Activated CD8-positive, alpha-beta T cell treated with anti-CD3 and anti-CD28 coated beads for 36 hours (primary cell): ENCODE data around the gene ZFYVE16. TPM values are rescaled to one million over a fixed set of nuclear protein-coding genes. Genes with fewer than 3 reads are reported as not detected.

Experiments
- ATAC-seq: fragments of 200-7000 bp; cut with Tn5 transposase; one replicate; pipeline ENCODE4 v1.10.0; 2021; ENCODE audit warnings: mild to moderate bottlenecking, moderate library complexity
- CTCF ChIA-PET: fragments of 350-600 bp; sonication (Branson Sonifier 250); formaldehyde crosslinking; loops from one replicate; lab custom pipeline; 2021; ENCODE audit warnings: antibody characterized with exemption; lab: Charles Lee
- POLR2A ChIA-PET: fragments of 350-600 bp; sonication (Branson Sonifier 250); formaldehyde crosslinking; loops from one replicate; lab custom pipeline; 2021; ENCODE audit warnings: antibody characterized with exemption; lab: Charles Lee
- DNase-seq: peaks from one replicate; pipeline ENCODE4 v3.0.0-alpha.2; 2020
- H3K27ac Mint-ChIP-seq: one replicate; pipeline ENCODE4 v1.8.0; 2021; ENCODE audit warnings: mild to moderate bottlenecking, mixed read lengths
- H3K27me3 Mint-ChIP-seq: one replicate; pipeline ENCODE4 v1.8.0; 2021; ENCODE audit warnings: mixed read lengths
- H3K36me3 Mint-ChIP-seq: one replicate; pipeline ENCODE4 v1.8.0; 2021; ENCODE audit warnings: low read depth, mixed read lengths
- H3K4me1 Mint-ChIP-seq: one replicate; pipeline ENCODE4 v1.8.0; 2021; ENCODE audit warnings: low read depth, mixed read lengths
- H3K4me3 Mint-ChIP-seq: one replicate; pipeline ENCODE4 v1.8.0; 2021; ENCODE audit warnings: mild to moderate bottlenecking, moderate library complexity, mixed read lengths
- H3K9me3 Mint-ChIP-seq: one replicate; pipeline ENCODE4 v1.8.0; 2021; ENCODE audit warnings: mixed read lengths
- intact Hi-C: fragments of 100-400 bp; cut with micrococcal nuclease; formaldehyde crosslinking; loops from one replicate; pipeline ENCODE4 v1.10.0; 2022
- total RNA-seq, 2 experiments: library from RNA; stranded (reverse); gene quantifications; one replicate each; pipeline ENCODE4 v1.2.3, GENCODE V29; 2021
- TF ChIP-seq, protein P1 (sequence below): fragments of 200-600 bp; IDR thresholded peaks from one replicate; pipeline ENCODE4 v1.8.0; 2022; ENCODE audit warnings: antibody characterized with exemption, mild to moderate bottlenecking

Gene ZFYVE16
- 1 to 10 TPM; 5.9 to 6.7 TPM for total RNA-seq

DNA sequence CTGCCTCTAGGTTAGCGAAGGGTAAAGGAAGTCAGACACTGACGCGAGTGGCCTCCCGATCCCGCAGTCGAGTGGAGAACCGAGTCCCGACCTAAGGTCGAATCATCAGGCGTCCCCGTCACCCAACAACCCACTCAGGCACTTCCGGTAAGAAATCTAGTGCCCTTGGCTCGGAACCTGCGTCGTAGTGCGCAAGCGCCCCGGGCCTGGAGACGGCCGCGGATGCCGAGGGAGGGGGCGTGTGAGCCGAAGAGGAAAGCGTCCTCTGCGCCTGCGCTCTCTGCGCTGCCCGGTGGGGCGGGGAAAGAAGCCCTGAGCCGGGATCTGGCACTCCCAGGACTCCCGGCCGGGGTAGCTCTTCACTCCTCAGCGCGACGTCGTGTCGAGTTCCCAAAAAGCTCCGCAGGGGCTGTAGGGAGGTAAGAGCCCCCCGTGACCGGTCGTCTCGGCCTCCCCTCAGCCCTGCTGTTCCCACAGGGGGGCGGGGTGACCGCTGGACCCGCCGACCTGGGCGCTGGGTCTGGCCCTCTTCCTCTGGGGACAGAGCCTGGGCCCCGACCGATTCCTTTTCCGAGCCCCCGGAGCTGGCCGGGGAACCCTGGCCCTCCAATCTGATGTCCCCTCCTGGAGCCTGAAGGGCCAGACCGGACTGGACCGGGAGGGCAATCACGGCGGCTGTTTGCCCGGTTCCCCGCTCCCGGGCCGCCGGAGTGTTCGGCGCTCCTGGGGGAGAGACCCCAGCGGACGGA is at the start of gene ZFYVE16:
TSS of gene ZFYVE16 (plus strand) at position 330 of the 749 bp plus-strand sequence. CDS start 26,084 bp downstream, outside the sequence.
- DNase-seq, result peak; percentile 97
- Mint-ChIP-seq H3K36me3 (peaks cover 2% of the 10 kb centered on the region), H3K9me3 (no peaks in the 10 kb centered on the region), H3K27ac (peak within 1 kb of the TSS; percentile 93), H3K27me3 (no peaks in the 10 kb centered on the region), H3K4me1 (peaks cover 19% of the 10 kb centered on the region), H3K4me3 (peak within 1 kb of the TSS; percentile 85)
- TF ChIP-seq, protein P1, sequence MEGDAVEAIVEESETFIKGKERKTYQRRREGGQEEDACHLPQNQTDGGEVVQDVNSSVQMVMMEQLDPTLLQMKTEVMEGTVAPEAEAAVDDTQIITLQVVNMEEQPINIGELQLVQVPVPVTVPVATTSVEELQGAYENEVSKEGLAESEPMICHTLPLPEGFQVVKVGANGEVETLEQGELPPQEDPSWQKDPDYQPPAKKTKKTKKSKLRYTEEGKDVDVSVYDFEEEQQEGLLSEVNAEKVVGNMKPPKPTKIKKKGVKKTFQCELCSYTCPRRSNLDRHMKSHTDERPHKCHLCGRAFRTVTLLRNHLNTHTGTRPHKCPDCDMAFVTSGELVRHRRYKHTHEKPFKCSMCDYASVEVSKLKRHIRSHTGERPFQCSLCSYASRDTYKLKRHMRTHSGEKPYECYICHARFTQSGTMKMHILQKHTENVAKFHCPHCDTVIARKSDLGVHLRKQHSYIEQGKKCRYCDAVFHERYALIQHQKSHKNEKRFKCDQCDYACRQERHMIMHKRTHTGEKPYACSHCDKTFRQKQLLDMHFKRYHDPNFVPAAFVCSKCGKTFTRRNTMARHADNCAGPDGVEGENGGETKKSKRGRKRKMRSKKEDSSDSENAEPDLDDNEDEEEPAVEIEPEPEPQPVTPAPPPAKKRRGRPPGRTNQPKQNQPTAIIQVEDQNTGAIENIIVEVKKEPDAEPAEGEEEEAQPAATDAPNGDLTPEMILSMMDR, result no peak
- ChIA-PET CTCF (interaction anchor here (0.9 to 1.1 kb wide), 3 partner anchors 31 to 700 kb away, joined by 3 read pairs; no protein-coding TSS in a partner anchor), POLR2A (interaction anchor here (0.8 kb wide), 1 partner anchor 80 kb away, joined by 3 read pairs; the partner anchor contains the start of gene FAM151B)
- intact Hi-C loops, result no loop called here
- ATAC-seq, result peak; percentile 96

DNA sequence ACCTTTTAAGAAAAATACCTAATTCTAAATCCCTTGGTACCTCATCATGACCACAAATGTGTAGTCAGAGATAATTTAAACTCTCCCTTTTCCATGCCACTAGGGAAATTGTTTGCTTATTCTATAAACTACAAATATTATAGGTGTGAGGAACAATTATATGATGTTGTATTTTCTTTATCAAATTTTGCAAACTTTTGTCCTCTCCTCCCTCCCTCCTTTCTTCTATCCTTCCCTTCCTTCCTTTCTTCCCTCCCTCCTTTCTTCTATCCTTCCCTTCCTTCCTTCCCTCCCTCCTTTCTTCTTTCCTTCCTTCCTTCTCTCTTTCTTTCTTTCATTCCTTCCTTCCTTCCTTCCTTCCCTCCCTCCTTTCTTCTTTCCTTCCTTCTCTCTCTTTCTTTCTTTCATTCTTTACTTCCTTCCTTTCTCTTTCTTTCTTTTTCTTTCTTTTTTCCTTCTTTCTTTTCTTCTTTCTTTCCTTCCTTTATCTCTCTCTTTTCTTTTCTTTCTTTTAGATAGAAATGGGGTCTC is 46.9 kb upstream of the ZFYVE16 start:
- TF ChIP-seq, protein P1, result no peak
- no peaks in the 10 kb centered on the region for H3K4me1 Mint-ChIP-seq
- CTCF ChIA-PET, result no interaction called here
- H3K4me3 Mint-ChIP-seq, result no peak overlapping the region
- DNase-seq (no peak), ATAC-seq (no peak)
- no peaks in the 10 kb centered on the region for H3K9me3 Mint-ChIP-seq
- H3K27ac Mint-ChIP-seq, result no peak overlapping the region
- intact Hi-C loops, result no loop called here
- POLR2A ChIA-PET, result no interaction called here
- no peaks in the 10 kb centered on the region for H3K27me3 Mint-ChIP-seq
- no peaks in the 10 kb centered on the region for H3K36me3 Mint-ChIP-seq

DNA sequence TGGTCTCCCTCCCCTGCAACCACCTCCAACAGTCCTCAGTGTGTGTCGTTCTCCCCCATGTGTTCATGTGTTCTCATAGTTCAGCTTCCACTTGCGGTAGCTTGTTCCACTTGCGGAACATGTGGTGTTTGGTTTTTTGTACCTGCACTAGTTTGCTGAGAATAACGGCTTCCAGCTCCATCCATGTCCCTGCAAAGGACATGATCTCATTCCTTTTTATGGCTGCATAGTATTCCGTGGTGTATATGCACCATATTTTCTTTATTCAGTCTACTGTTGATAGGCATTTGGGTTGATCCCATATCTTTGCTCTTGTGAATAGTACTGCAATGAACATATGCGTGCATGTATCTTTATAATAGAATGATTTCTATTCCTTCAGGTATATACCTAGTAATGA is 43.0 kb upstream of the ZFYVE16 start:
- H3K27ac Mint-ChIP-seq, result no peak overlapping the region
- no peaks in the 10 kb centered on the region for H3K27me3 Mint-ChIP-seq
- no peak overlapping the region for H3K4me3 Mint-ChIP-seq
- H3K4me1 Mint-ChIP-seq, result no peaks in the 10 kb centered on the region
- no peak for ATAC-seq
- ChIA-PET POLR2A (no interaction called here), CTCF (no interaction called here)
- DNase-seq, result no peak
- intact Hi-C loops, result no loop called here
- no peaks in the 10 kb centered on the region for H3K9me3 Mint-ChIP-seq
- no peaks in the 10 kb centered on the region for H3K36me3 Mint-ChIP-seq
- TF ChIP-seq, protein P1, result no peak

DNA sequence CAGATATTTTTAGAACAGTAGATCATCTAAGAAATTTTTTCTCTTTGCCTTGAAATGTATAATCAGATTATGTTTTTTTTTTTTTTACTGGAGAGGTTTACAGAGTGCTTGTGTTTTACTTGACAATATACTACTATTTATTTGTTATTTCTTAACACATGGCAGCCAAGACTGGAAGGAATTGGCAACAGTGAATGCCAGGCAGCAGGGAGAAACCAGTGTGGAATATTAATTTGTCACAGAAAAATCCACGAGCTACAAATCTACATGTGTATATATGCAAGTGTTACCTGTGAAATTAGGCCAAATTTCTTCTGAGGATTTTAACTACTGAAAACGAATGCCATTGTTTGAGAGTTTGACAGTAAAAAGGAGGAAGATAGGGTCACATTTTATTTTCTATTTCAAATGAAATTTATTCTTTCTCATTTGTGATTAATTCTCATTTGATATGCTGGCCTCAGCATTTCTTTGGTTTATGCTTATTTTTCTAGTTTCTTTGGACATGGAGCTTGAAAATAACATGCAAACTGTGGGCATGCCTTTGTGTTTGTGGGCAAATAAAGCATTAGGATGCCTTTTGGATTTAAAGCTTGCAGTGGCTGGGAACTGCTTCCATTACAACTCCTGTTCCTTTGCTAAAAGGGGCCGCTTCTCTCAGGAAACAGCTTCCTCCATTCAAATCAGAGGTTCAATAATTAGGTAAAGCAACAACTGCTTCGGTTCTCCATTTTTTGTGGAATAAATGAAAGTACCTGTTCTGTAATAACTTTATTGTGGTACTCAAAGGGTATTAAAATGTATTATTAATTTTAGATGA is 39.0 kb upstream of the ZFYVE16 start:
- CTCF ChIA-PET, result no interaction called here

More for the DNA sequence above, 39.0 kb upstream of the ZFYVE16 start:
- no peaks in the 10 kb centered on the region for H3K36me3 Mint-ChIP-seq
- H3K4me3 Mint-ChIP-seq, result no peak overlapping the region
- H3K27me3 Mint-ChIP-seq, result peaks cover 2% of the 10 kb centered on the region
- POLR2A ChIA-PET, result no interaction called here
- H3K4me1 Mint-ChIP-seq, result no peaks in the 10 kb centered on the region
- intact Hi-C loops, result no loop called here
- TF ChIP-seq, protein P1, result no peak
- ATAC-seq (no peak), DNase-seq (no peak)
- H3K27ac Mint-ChIP-seq, result no peak overlapping the region
- no peaks in the 10 kb centered on the region for H3K9me3 Mint-ChIP-seq
